Measurements from ENCODE around the gene ARHGAP24. TPM values are rescaled to one million over a fixed set of nuclear protein-coding genes. Genes with fewer than 3 reads are reported as not detected.
A peak's percentile ranks its signal among the peaks of the same experiment; 100 is the strongest.

Gene ARHGAP24
- polyA plus RNA-seq, 2 of the 4 experiments (the other 2 are of a cell fraction), result 1.7 to 12.1 TPM

GRCh38 chr4:85756938-85757337, 282.0 kb downstream of the ARHGAP24 start:
- ChIA-PET POLR2A (no interaction called here), CTCF (interaction anchor here (1.5 kb wide), 2 partner anchors 9 to 40 kb away, joined by 7 to 9 read pairs; no protein-coding TSS in a partner anchor)
- FAIRE-seq (no peak), DNase-seq (ENCODE audit: low read depth in 1 of 2, low spot score in 1 of 2) (peak in 1 of 2 experiments; percentile 37), ATAC-seq (peak; percentile 50 to 64; a peak in 3 of 6 replicates)
- Histone ChIP-seq H3K4me2 (no peak overlapping the region), H3K27ac (no peak overlapping the region), H3K4me3 (no peak overlapping the region), H3K9me3 (no peaks in the 10 kb centered on the region), H3K4me1 (no peaks in the 10 kb centered on the region)
- 66% methylated on average over 2 of the region's 3 CpGs for WGBS (ENCODE audit: missing lambda C conversion rate)
- TF ChIP-seq NFE2L2 (conservative IDR thresholded peaks at IDR 0.05; ENCODE audit: low read length), result no peak
- peak; percentile 34 to 48; a peak in 3 of 5 replicates for TF ChIP-seq RAD21 (conservative IDR thresholded peaks at IDR 0.05 in 1 of 2, IDR thresholded peaks at IDR 0.05 in 1 of 2)
- 0 out of 3 replicates have a peak, but pooled peaks have one; percentile 35 for TF ChIP-seq SMC3 (IDR thresholded peaks at IDR 0.05)
- peak; percentile 32; the same call in 2 of the 3 replicates for TF ChIP-seq CTCF (IDR thresholded peaks at IDR 0.05)

GRCh38 chr4:85759388-85759787, 284.4 kb downstream of the ARHGAP24 start:
- no peak for TF ChIP-seq MAX (IDR thresholded peaks at IDR 0.05)
- TF ChIP-seq CHD2 (IDR thresholded peaks at IDR 0.05; ENCODE audit: low read length, partially characterized antibody), result no peak
- TF ChIP-seq BCL3 (IDR thresholded peaks at IDR 0.05), result no peak
- TF ChIP-seq KDM5A (IDR thresholded peaks at IDR 0.05), result no peak
- no peak for TF ChIP-seq JUN (IDR thresholded peaks at IDR 0.05)
- no peak for TF ChIP-seq HEYL (CRISPR knock-in tag; IDR thresholded peaks at IDR 0.05)
- TF ChIP-seq EHF (CRISPR knock-in tag; IDR thresholded peaks at IDR 0.05), result no peak
- TF ChIP-seq ATOH8 (CRISPR knock-in tag; IDR thresholded peaks at IDR 0.05; ENCODE audit: low read depth), result no peak
- TF ChIP-seq REST (IDR thresholded peaks at IDR 0.05), result no peak
- no peak for TF ChIP-seq PBX3 (IDR thresholded peaks at IDR 0.05)
- Histone ChIP-seq H3K9me3 (no peaks in the 10 kb centered on the region), H3K4me2 (no peak overlapping the region), H3K27ac (no peak overlapping the region), H3K4me1 (peaks cover 13% of the 10 kb centered on the region), H3K4me3 (no peak overlapping the region)
- ATAC-seq, result no peak
- POLR2A ChIA-PET, result no interaction called here
- CTCF ChIA-PET, result no interaction called here
- no peak for FAIRE-seq
- no peak for DNase-seq (ENCODE audit: low read depth in 1 of 2, low spot score in 1 of 2)
- WGBS (ENCODE audit: missing lambda C conversion rate), result 73% methylated on average over 3 of the region's 3 CpGs

Measured in A549 (cell line).